Kidney (tissue), 14 donors: ENCODE results near the gene RBPJ. TPM values are rescaled to one million over a fixed set of nuclear protein-coding genes. Genes with fewer than 3 reads are reported as not detected.

Experiments used
- DNase-seq, 5 donors: peaks; one replicate each; pipeline ENCODE4 v3.0.0-alpha.2; 2013 to 2020
- FAIRE-seq: peaks from 2 replicates; lab custom pipeline; 2012; peaks lifted over from hg19 to GRCh38; lab: Jason Lieb, UNC
- H3K27ac ChIP-seq, 2 donors: one replicate each; pipeline ENCODE4 v1.7.0; 2013; ENCODE audit warnings: low read depth in 2 of 2, low read length in 2 of 2, inconsistent platforms in 1 of 2
- H3K27me3 ChIP-seq: one replicate; pipeline ENCODE4 v1.7.1; 2013; ENCODE audit warnings: low read length, inconsistent platforms; ENCODE audit not compliant: control insufficient read depth, insufficient read depth
- H3K36me3 ChIP-seq, 3 donors: one replicate each; pipeline versions ENCODE4 v1.7.0 to v1.7.1; 2013; ENCODE audit warnings: low read length in 3 of 3, control low read depth in 1 of 3, inconsistent platforms in 1 of 3; ENCODE audit not compliant: insufficient read depth in 3 of 3, control insufficient read depth in 2 of 3
- H3K4me1 ChIP-seq, 3 donors: one replicate each; pipeline versions ENCODE4 v1.7.0 to v1.7.1; 2013; ENCODE audit warnings: low read length in 3 of 3, inconsistent platforms in 1 of 3, low read depth in 1 of 3; ENCODE audit not compliant: control insufficient read depth in 2 of 3, insufficient read depth in 2 of 3
- H3K4me3 ChIP-seq, 3 donors: one replicate each; pipeline versions ENCODE4 v1.7.0 to v1.8.1; 2013; ENCODE audit warnings: low read length in 3 of 3, control low read depth in 1 of 3, inconsistent platforms in 1 of 3
- H3K9ac ChIP-seq, 3 donors: one replicate each; pipeline versions ENCODE4 v1.7.0 to v1.7.1; 2013; ENCODE audit warnings: low read length in 3 of 3, control low read depth in 1 of 3, inconsistent platforms in 1 of 3
- H3K9me3 ChIP-seq, 3 donors: one replicate each; pipeline versions ENCODE4 v1.7.0 to v1.7.1; 2013; ENCODE audit warnings: low read length in 3 of 3, control low read depth in 1 of 3, inconsistent platforms in 1 of 3; ENCODE audit not compliant: control insufficient read depth in 2 of 3, insufficient read depth in 1 of 3
- CTCF ChIP-seq: IDR thresholded peaks from 3 replicates; pipeline ENCODE4 v1.5.1; 2012; ENCODE audit warnings: mild to moderate bottlenecking, moderate library complexity, borderline replicate concordance; ENCODE audit not compliant: insufficient read depth; ENCODE audit errors: extremely low read depth
- intact Hi-C: fragments of 100-400 bp; cut with DNase I; formaldehyde crosslinking; loops from one replicate; pipeline ENCODE4 v1.11.1; 2022
- polyA plus RNA-seq: library from polyadenylated mRNA; stranded (reverse); fragments of 350-450 nt; fragmentation: Illumina TruSeq; extraction: RNeasy Lipid Tissue Mini Kit (QIAGEN cat#74804); gene quantifications from one replicate; pipeline ENCODE4 v1.2.3, GENCODE V29; 2014; ENCODE audit warnings: low read depth, low replicate concordance; ENCODE audit not compliant: insufficient read depth
- total RNA-seq: library from RNA; stranded (reverse); fragmentation: NEBNext Ultra II Directional; extraction: Animal tissue kit (Norgen Biotek cat#: 25700); gene quantifications from one replicate; pipeline ENCODE4 v1.2.1, GENCODE V29; 2021
- donor health status: control.
- donor health status: control.
- donor health status: control.
- donor health status: control.
- donor health status: control.
- donor health status: DM: yes; HTN: yes; CAD: no.
- donor health status: Normal renal cell carcinoma (clear cell type).

Gene RBPJ
- total and polyA plus RNA-seq, 2 donors from 2014 or later: 28.5 to 77.6 TPM

GRCh38 chr4:26426892-26427291, 106.1 kb downstream of the RBPJ start:
- no peak overlapping the region for H3K4me3 ChIP-seq
- DNase-seq (no peak), FAIRE-seq (no peak)
- intact Hi-C loops: no loop called here
- H3K36me3 ChIP-seq: peaks cover 0 to 41% (median 6%) of the 10 kb centered on the region in 3 donors
- H3K9ac ChIP-seq: no peak overlapping the region
- no peaks in the 10 kb centered on the region for H3K4me1 ChIP-seq
- TF ChIP-seq CTCF: no peak
- H3K27ac ChIP-seq: no peak overlapping the region
- H3K27me3 ChIP-seq: no peaks in the 10 kb centered on the region
- H3K9me3 ChIP-seq: no peaks in the 10 kb centered on the region

- TF ChIP-seq CTCF: no peak
- Histone ChIP-seq H3K36me3 (peaks cover 0 to 30% (median 8%) of the 10 kb centered on the region in 3 donors), H3K4me1 (no peaks in the 10 kb centered on the region), H3K4me3 (no peak overlapping the region), H3K27me3 (no peaks in the 10 kb centered on the region), H3K9me3 (no peaks in the 10 kb centered on the region), H3K9ac (no peak overlapping the region), H3K27ac (no peak overlapping the region)
- FAIRE-seq (no peak), DNase-seq (no peak)
- intact Hi-C loops: no loop called here
Observed at GRCh38 chr4:26429910-26430309, 109.1 kb downstream of the RBPJ start.

- Histone ChIP-seq H3K4me3 (no peak overlapping the region), H3K4me1 (no peaks in the 10 kb centered on the region), H3K27me3 (no peaks in the 10 kb centered on the region), H3K9me3 (no peaks in the 10 kb centered on the region), H3K9ac (no peak overlapping the region), H3K36me3 (peaks cover 0 to 18% (median 8%) of the 10 kb centered on the region in 3 donors), H3K27ac (no peak overlapping the region)
- FAIRE-seq (no peak), DNase-seq (no peak)
- no peak for TF ChIP-seq CTCF
- intact Hi-C loops: no loop called here
Observed at GRCh38 chr4:26431461-26432180, 110.8 kb downstream of the RBPJ start.
